SK-N-SH (cell line): ENCODE results near the gene HSBP1.

ENCODE experiments used
- CTCF ChIP-seq: fragments of 200-600 bp; sonication (generic); IDR thresholded peaks from 2 replicates; pipeline ENCODE4 v1.6.1; 2017; ENCODE audit warnings: antibody characterized with exemption, mild to moderate bottlenecking, moderate library complexity
- ELF1 ChIP-seq: IDR thresholded peaks from 2 replicates; pipeline ENCODE4 v1.4.0; 2012
- EP300 ChIP-seq, 2 experiments: IDR thresholded peaks; 2 replicates each; pipeline versions ENCODE4 v1.4.0 to v1.6.1; 2012; ENCODE audit warnings: borderline replicate concordance in 1 of 2, low read depth in 1 of 2, low read length in 1 of 2
- GABPA ChIP-seq: IDR thresholded peaks from 2 replicates; pipeline ENCODE4 v1.4.0; 2012; ENCODE audit warnings: low read depth, mild to moderate bottlenecking
- GATA2 ChIP-seq: sonication (generic); formaldehyde crosslinking; IDR thresholded peaks from 2 replicates; pipeline ENCODE4 v1.5.0; 2020; ENCODE audit warnings: mild to moderate bottlenecking, missing genetic modification reagents
- MAX ChIP-seq: IDR thresholded peaks from 2 replicates; pipeline ENCODE4 v1.4.0; 2012; ENCODE audit warnings: low read depth
- PBX3 ChIP-seq: IDR thresholded peaks from 2 replicates; pipeline ENCODE4; 2012
- POLR2AphosphoS5 ChIP-seq: IDR thresholded peaks from 2 replicates; pipeline ENCODE4 v1.6.1; 2012; ENCODE audit warnings: low read depth, low read length
- RAD21 ChIP-seq: IDR thresholded peaks from 2 replicates; pipeline ENCODE4 v1.6.1; 2012; ENCODE audit warnings: mild to moderate bottlenecking, low read length
- REST ChIP-seq: IDR thresholded peaks from 2 replicates; pipeline ENCODE4 v1.6.1; 2012; ENCODE audit warnings: mild to moderate bottlenecking, low read depth, low read length, moderate library complexity
- SIN3A ChIP-seq: IDR thresholded peaks from 2 replicates; pipeline ENCODE4 v1.6.1; 2012; ENCODE audit warnings: low read depth, mild to moderate bottlenecking, low read length, moderate library complexity, borderline replicate concordance
- USF2 ChIP-seq: fragments of 150-350 bp; IDR thresholded peaks from 2 replicates; pipeline ENCODE4 v1.6.1; 2017; ENCODE audit warnings: antibody characterized with exemption, low read length, low read depth, borderline replicate concordance
- ZBTB33 ChIP-seq: IDR thresholded peaks from 2 replicates; pipeline ENCODE4 v1.4.0; 2012; ENCODE audit warnings: low read depth, borderline replicate concordance

DNA sequence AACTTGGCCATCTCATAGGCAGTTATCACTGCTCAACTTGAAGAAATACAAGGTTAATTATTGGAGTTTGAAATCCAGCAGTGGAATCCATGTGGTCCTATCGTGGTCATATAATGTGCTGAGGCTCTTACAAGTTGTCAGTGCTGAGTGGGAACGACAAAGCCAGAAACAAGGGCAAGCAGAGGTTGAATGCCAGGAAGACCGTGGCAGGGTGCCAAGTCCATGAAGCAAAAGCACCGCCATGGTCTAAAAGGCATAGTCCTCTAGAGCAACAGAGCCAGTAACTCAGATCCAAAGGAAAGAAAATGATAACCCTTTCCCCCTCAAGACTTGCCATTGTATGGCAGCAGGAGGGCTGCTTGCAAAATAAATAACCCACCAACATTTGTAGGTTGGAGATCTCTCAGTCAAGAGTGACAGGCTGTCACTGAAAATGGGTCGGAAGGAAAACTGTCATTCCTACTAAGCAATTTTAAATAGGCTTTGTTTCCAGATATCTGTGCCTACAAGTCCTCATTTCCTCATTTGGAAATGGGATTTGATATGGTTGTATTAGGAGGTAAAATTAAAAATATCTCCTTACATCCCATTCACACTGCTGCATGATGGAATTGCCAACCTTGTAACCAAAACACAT is 36.4 kb upstream of the HSBP1 start:
- no peak for TF ChIP-seq SIN3A
- no peak for TF ChIP-seq ZBTB33
- no peak for TF ChIP-seq CTCF
- no peak for TF ChIP-seq REST
- no peak for TF ChIP-seq GABPA
- no peak for TF ChIP-seq EP300 (IDR thresholded peaks at IDR 0.05; ENCODE audit: borderline replicate concordance in 1 of 2, low read depth in 1 of 2, low read length in 1 of 2)
- no peak for TF ChIP-seq POLR2AphosphoS5
- TF ChIP-seq GATA2 (CRISPR knock-in tag), result no peak
- TF ChIP-seq ELF1, result no peak
- no peak for TF ChIP-seq RAD21
- TF ChIP-seq USF2, result no peak
- no peak for TF ChIP-seq PBX3
- TF ChIP-seq MAX, result no peak
